ENCODE results near the gene PRR5L.

GRCh38 chr11:36509201-36509639, 213.1 kb downstream of the PRR5L start:
- TF ChIP-seq CTCF (IDR thresholded peaks at IDR 0.05; ENCODE audit: insufficient read depth, low read length), result no peak
- TF ChIP-seq POLR2AphosphoS5 (IDR thresholded peaks at IDR 0.05; ENCODE audit: low read depth), result no peak
- TF ChIP-seq, protein P1, sequence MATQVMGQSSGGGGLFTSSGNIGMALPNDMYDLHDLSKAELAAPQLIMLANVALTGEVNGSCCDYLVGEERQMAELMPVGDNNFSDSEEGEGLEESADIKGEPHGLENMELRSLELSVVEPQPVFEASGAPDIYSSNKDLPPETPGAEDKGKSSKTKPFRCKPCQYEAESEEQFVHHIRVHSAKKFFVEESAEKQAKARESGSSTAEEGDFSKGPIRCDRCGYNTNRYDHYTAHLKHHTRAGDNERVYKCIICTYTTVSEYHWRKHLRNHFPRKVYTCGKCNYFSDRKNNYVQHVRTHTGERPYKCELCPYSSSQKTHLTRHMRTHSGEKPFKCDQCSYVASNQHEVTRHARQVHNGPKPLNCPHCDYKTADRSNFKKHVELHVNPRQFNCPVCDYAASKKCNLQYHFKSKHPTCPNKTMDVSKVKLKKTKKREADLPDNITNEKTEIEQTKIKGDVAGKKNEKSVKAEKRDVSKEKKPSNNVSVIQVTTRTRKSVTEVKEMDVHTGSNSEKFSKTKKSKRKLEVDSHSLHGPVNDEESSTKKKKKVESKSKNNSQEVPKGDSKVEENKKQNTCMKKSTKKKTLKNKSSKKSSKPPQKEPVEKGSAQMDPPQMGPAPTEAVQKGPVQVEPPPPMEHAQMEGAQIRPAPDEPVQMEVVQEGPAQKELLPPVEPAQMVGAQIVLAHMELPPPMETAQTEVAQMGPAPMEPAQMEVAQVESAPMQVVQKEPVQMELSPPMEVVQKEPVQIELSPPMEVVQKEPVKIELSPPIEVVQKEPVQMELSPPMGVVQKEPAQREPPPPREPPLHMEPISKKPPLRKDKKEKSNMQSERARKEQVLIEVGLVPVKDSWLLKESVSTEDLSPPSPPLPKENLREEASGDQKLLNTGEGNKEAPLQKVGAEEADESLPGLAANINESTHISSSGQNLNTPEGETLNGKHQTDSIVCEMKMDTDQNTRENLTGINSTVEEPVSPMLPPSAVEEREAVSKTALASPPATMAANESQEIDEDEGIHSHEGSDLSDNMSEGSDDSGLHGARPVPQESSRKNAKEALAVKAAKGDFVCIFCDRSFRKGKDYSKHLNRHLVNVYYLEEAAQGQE (IDR thresholded peaks at IDR 0.05; ENCODE audit: insufficient replicate concordance, low read depth), result no peak
- no peak for TF ChIP-seq SPI1 (IDR thresholded peaks at IDR 0.05; ENCODE audit: borderline replicate concordance, low read depth)
